Measurements from ENCODE around the gene RNF222. TPM values are rescaled to one million over a fixed set of nuclear protein-coding genes. Genes with fewer than 3 reads are reported as not detected.

Gene RNF222
- total and polyA plus RNA-seq, 2 of the 8 experiments (the other 6 are each of a cell fraction or from before 2014, with no cell fraction given): not detected

DNA sequence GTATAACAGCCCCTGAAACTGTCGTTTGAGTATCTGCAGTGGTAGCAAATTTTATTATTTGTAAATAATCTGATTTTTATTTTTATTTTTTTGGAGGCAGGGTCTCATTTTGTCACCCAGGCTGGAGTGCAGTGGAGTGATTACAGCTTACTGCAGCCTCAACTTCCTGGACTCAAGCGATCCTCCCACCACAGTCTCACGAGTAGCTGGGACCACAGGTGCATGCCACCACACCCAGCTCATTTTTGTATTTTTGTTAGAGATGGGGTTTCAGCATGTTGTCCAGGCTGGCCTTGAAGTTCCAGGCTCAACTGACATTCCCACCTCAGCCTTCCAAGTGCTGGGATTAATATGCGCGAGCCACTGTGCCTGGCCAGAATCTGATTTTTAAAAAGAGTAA is 40.8 kb upstream of the RNF222 start (continued):
- TF ChIP-seq, protein P1, sequence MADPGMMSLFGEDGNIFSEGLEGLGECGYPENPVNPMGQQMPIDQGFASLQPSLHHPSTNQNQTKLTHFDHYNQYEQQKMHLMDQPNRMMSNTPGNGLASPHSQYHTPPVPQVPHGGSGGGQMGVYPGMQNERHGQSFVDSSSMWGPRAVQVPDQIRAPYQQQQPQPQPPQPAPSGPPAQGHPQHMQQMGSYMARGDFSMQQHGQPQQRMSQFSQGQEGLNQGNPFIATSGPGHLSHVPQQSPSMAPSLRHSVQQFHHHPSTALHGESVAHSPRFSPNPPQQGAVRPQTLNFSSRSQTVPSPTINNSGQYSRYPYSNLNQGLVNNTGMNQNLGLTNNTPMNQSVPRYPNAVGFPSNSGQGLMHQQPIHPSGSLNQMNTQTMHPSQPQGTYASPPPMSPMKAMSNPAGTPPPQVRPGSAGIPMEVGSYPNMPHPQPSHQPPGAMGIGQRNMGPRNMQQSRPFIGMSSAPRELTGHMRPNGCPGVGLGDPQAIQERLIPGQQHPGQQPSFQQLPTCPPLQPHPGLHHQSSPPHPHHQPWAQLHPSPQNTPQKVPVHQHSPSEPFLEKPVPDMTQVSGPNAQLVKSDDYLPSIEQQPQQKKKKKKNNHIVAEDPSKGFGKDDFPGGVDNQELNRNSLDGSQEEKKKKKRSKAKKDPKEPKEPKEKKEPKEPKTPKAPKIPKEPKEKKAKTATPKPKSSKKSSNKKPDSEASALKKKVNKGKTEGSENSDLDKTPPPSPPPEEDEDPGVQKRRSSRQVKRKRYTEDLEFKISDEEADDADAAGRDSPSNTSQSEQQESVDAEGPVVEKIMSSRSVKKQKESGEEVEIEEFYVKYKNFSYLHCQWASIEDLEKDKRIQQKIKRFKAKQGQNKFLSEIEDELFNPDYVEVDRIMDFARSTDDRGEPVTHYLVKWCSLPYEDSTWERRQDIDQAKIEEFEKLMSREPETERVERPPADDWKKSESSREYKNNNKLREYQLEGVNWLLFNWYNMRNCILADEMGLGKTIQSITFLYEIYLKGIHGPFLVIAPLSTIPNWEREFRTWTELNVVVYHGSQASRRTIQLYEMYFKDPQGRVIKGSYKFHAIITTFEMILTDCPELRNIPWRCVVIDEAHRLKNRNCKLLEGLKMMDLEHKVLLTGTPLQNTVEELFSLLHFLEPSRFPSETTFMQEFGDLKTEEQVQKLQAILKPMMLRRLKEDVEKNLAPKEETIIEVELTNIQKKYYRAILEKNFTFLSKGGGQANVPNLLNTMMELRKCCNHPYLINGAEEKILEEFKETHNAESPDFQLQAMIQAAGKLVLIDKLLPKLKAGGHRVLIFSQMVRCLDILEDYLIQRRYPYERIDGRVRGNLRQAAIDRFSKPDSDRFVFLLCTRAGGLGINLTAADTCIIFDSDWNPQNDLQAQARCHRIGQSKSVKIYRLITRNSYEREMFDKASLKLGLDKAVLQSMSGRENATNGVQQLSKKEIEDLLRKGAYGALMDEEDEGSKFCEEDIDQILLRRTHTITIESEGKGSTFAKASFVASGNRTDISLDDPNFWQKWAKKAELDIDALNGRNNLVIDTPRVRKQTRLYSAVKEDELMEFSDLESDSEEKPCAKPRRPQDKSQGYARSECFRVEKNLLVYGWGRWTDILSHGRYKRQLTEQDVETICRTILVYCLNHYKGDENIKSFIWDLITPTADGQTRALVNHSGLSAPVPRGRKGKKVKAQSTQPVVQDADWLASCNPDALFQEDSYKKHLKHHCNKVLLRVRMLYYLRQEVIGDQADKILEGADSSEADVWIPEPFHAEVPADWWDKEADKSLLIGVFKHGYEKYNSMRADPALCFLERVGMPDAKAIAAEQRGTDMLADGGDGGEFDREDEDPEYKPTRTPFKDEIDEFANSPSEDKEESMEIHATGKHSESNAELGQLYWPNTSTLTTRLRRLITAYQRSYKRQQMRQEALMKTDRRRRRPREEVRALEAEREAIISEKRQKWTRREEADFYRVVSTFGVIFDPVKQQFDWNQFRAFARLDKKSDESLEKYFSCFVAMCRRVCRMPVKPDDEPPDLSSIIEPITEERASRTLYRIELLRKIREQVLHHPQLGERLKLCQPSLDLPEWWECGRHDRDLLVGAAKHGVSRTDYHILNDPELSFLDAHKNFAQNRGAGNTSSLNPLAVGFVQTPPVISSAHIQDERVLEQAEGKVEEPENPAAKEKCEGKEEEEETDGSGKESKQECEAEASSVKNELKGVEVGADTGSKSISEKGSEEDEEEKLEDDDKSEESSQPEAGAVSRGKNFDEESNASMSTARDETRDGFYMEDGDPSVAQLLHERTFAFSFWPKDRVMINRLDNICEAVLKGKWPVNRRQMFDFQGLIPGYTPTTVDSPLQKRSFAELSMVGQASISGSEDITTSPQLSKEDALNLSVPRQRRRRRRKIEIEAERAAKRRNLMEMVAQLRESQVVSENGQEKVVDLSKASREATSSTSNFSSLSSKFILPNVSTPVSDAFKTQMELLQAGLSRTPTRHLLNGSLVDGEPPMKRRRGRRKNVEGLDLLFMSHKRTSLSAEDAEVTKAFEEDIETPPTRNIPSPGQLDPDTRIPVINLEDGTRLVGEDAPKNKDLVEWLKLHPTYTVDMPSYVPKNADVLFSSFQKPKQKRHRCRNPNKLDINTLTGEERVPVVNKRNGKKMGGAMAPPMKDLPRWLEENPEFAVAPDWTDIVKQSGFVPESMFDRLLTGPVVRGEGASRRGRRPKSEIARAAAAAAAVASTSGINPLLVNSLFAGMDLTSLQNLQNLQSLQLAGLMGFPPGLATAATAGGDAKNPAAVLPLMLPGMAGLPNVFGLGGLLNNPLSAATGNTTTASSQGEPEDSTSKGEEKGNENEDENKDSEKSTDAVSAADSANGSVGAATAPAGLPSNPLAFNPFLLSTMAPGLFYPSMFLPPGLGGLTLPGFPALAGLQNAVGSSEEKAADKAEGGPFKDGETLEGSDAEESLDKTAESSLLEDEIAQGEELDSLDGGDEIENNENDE (IDR thresholded peaks at IDR 0.05; ENCODE audit: insufficient replicate concordance, low read length): no peak
- TF ChIP-seq HDAC6 (IDR thresholded peaks at IDR 0.05; ENCODE audit: low read depth, low read length): no peak
- no peak for TF ChIP-seq TCF12 (IDR thresholded peaks at IDR 0.05; ENCODE audit: low read depth, low read length)

All from H1 (cell line).